Measurements from ENCODE around the gene IGFBP7. TPM values are rescaled to one million over a fixed set of nuclear protein-coding genes. Genes with fewer than 3 reads are reported as not detected.

The IGFBP7 gene
- total and polyA plus RNA-seq, 2 of the 8 experiments (the other 6 are each of a cell fraction or from before 2014, with no cell fraction given) = 0.17 to 0.48 TPM

DNA sequence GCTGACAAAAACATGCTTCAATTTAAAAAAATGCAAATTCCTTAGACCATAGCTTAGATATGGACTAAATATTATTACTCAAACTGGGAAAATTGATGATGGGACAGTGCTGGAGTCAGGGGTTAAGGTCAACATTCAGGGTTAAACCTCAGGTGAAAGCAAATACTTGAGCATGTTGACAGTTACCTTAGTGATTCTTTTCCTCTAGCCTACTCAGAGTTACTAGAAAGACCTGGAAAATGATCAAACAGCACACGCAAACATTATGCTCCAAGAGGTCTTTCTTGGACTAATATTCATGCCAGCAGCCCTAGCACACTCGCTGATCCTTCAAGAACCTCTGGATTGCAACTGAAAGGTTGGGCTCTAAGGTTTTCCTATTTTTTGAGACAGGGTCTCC, 10.8 kb downstream of the IGFBP7 start (continued):
- TF ChIP-seq CHD7 (IDR thresholded peaks at IDR 0.05; ENCODE audit: insufficient replicate concordance, low read length) (no peak), GTF2F1 (IDR thresholded peaks at IDR 0.05; ENCODE audit: borderline replicate concordance, low read depth, low read length) (no peak), POLR2AphosphoS5 (IDR thresholded peaks at IDR 0.05; ENCODE audit: low read depth, low read length) (no peak), BACH1 (IDR thresholded peaks at IDR 0.05; ENCODE audit: low read length) (no peak), KDM4A (IDR thresholded peaks at IDR 0.05; ENCODE audit: low read depth, low read length, severe bottlenecking) (no peak)
